MM.1S (cell line): ENCODE results near the gene CDX2.

Experiments
- EZH2 ChIP-seq: fragments of 300-600 bp; sonication (generic); optimal IDR thresholded peaks from 2 replicates; pipeline ENCODE3; 2017; ENCODE audit warnings: low read depth, mild to moderate bottlenecking, antibody characterized with exemption, low read length, mixed read lengths
- TF ChIP-seq, protein P1 (sequence below): fragments of 300-600 bp; sonication (generic); IDR thresholded peaks from 2 replicates; pipeline ENCODE4 v1.5.1; 2016; ENCODE audit warnings: antibody characterized with exemption, low read length, mixed read lengths

DNA sequence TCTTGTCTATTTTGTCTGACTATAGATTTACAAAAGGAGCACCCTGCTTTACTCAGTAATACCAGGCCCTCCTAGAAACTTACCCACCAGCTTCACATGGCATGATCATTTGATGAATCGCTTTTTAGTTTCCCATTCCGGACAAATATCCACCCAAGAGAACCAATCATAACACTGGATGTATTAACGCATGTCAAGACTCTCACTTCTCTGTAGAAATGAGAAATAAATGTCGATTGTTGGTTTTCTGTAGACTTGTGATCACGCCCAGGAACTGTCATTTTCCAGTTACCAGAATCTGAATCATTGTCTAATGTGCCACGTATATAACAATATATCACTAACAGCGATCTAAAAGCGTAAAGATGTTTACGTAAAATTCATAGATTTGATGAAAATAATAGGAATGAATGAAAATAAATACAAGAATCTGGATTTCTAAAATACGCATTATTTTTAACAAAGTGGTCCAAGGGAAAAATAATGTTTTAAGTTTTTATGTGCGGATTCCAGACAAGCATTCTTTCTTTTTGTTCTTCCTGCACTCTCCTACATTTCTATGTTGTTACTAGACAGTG lies 14.0 kb downstream of the CDX2 start:
- TF ChIP-seq, protein P1, sequence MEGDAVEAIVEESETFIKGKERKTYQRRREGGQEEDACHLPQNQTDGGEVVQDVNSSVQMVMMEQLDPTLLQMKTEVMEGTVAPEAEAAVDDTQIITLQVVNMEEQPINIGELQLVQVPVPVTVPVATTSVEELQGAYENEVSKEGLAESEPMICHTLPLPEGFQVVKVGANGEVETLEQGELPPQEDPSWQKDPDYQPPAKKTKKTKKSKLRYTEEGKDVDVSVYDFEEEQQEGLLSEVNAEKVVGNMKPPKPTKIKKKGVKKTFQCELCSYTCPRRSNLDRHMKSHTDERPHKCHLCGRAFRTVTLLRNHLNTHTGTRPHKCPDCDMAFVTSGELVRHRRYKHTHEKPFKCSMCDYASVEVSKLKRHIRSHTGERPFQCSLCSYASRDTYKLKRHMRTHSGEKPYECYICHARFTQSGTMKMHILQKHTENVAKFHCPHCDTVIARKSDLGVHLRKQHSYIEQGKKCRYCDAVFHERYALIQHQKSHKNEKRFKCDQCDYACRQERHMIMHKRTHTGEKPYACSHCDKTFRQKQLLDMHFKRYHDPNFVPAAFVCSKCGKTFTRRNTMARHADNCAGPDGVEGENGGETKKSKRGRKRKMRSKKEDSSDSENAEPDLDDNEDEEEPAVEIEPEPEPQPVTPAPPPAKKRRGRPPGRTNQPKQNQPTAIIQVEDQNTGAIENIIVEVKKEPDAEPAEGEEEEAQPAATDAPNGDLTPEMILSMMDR: no peak
- TF ChIP-seq EZH2: no peak
